AG10803 (cell line): ENCODE results near the gene NT5C3A.

Experiments used
- DNase-seq: peaks from one replicate; pipeline ENCODE4 v3.0.0; 2010; ENCODE audit warnings: low read depth
- H3K4me3 ChIP-seq: 2 replicates; pipeline ENCODE4 v1.5.1; 2011; ENCODE audit warnings: mild to moderate bottlenecking, low read length, control low read depth
- TF ChIP-seq, protein P1 (sequence below): conservative IDR thresholded peaks from 2 replicates; pipeline ENCODE4 v1.5.1; 2011; ENCODE audit warnings: mild to moderate bottlenecking, low read length, control low read depth, inconsistent platforms

Gene NT5C3A

DNA sequence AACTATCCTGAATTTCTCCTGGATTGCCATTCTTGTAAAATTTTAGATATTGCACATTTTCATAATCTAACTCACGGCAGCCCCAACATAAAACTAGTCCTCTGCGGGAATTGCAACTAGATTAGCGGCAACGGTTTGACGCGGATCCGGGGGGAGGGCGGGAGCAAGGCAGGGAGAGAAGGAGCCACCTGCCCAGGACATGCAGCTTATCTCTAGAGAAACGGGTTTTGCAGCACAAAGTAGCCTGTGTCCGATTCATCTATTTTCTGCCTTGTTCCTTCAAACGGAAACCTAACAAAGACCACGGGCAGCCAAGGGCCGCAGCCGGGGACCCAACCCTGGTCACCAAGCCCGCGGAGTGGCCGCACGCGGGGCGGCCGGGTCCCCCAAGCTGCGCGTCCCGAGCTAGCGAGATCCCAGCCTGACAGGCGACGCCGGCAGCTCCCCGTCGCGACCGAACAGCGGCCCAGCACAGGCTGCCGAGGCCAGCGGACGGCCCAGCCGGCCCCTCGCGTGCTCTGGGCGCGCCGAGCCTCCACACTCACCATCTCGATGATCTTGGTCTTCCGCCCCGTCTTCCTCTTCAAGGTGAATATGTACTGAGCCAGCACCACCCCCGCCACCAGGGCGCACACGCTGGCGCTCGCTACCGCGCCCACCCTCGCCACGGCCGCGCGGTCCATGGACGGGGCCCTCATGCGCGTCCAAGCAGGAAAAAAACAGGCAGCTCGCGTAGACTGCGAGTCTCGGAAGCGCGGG lies at the start of gene NT5C3A:
TSS of gene NT5C3A (minus strand) at position 754 of the 759 bp plus-strand sequence. CDS start at position 683, 71 bp downstream.
- TF ChIP-seq, protein P1, sequence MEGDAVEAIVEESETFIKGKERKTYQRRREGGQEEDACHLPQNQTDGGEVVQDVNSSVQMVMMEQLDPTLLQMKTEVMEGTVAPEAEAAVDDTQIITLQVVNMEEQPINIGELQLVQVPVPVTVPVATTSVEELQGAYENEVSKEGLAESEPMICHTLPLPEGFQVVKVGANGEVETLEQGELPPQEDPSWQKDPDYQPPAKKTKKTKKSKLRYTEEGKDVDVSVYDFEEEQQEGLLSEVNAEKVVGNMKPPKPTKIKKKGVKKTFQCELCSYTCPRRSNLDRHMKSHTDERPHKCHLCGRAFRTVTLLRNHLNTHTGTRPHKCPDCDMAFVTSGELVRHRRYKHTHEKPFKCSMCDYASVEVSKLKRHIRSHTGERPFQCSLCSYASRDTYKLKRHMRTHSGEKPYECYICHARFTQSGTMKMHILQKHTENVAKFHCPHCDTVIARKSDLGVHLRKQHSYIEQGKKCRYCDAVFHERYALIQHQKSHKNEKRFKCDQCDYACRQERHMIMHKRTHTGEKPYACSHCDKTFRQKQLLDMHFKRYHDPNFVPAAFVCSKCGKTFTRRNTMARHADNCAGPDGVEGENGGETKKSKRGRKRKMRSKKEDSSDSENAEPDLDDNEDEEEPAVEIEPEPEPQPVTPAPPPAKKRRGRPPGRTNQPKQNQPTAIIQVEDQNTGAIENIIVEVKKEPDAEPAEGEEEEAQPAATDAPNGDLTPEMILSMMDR = no peak
- peak within 1 kb of the TSS; percentile 86 for H3K4me3 ChIP-seq
- no peak for DNase-seq

DNA sequence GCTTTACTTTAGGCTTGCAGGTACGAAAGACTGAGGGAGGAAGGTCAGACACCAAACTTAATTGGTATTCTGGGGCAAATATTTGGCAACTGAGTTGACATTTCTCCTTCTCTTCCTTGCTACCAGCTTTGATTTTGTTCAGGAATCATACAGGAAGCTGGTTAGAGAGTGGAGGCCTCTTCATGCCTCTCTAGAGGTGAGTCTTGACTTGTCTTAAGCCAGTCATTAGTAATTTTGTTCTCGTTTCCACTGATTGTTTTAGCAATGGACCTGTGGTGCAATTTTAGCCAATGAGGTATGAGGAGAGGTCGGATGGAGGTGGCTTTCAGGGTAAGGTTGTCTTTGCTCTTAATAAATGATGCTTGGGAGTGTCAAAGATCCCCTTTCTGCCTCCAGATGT lies 49.0 kb upstream of the NT5C3A start:
- no peak overlapping the region for H3K4me3 ChIP-seq
- TF ChIP-seq, protein P1 = no peak
- DNase-seq = no peak

DNA sequence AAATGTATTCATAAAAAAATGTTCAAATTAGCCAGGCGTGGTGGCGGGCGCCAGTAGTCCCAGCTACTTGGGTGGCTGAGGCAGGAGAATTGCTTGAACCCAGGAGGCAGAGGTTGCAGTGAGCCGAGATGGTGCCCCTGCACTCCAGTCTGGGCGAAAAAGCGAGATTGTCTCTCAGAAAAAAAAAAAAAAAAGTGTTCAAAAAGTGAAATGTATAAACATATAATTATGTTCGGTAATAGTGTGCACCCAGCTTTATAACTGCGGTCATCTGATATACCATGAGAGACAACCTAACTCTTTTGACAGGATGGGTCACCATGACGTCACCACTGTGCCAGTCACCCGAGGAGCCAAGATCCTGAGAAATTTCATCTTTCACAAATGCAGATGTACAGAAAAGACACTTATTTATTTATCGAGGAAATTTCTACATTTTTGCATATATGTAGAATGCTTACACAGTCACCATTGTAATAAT lies 47.2 kb upstream of the NT5C3A start:
- TF ChIP-seq, protein P1 = no peak
- H3K4me3 ChIP-seq = peak overlapping the region; percentile 64
- no peak for DNase-seq

DNA sequence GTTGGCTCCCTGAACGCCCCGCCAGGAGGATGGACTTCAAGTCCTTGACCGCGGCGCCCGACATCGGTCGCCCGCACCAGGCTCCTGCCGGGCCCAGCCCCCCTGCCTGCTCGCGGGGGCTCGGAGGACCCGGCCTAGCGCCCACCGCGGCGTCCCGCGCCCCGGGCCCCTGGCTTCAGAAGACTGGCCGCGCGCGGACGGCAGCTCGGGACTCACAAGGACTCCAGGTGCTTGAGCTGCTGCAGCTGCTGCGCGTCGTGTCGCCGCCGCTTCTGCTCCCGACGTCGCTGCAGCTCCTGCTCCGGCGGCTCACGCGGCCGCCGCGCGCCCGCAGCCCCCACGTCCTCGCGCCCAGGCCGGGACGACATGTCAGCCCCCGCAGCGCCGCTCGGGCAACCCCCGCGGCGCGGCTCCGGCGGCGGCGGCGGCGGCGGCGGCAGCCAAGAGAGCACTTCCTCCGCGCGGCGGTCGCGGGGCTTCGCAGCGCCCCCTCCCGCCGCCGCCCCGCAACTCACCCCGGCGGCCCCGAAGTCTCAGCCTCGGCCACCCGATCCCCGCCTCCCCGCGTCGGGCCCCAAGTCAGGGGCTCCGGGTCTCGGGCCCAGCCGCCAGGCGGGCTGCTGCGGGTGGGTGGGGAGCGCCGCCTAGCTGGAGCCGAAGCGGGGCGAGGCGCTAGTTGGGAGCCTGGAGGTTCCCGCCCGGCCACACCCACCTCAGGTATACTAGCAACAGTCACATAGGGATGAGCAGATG lies 46.6 kb upstream of the NT5C3A start, which contains the start of gene RP9:
TSS of gene RP9 (minus strand) at position 400 of the 753 bp plus-strand sequence. CDS start at position 368, 32 bp downstream.
- TF ChIP-seq, protein P1 = no peak
- DNase-seq = peak; percentile 49
- H3K4me3 ChIP-seq = peak within 1 kb of the TSS; percentile 77

DNA sequence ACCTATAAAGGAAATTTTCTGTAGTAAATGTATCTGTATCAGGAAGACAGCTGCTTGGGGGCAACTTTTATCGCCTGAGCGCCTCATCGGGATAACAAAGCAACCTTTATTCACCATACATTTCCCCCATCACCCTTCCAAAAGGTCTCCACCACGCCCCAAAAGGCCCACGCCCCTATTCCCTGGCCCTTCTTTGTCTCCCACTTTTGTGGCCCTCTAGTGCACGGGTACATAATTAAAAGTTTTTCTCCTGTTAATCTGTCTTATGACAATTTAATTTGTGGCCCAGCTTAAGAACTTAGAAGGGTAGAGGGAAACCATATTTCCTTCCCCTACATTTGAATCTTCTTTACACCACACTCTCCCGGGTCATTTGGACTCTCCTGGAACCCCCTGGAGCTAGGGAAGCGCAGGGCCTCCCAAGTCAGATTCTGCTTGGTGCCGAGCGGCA lies 46.0 kb upstream of the NT5C3A start:
- TF ChIP-seq, protein P1 = no peak
- peak; percentile 3 for DNase-seq

DNA sequence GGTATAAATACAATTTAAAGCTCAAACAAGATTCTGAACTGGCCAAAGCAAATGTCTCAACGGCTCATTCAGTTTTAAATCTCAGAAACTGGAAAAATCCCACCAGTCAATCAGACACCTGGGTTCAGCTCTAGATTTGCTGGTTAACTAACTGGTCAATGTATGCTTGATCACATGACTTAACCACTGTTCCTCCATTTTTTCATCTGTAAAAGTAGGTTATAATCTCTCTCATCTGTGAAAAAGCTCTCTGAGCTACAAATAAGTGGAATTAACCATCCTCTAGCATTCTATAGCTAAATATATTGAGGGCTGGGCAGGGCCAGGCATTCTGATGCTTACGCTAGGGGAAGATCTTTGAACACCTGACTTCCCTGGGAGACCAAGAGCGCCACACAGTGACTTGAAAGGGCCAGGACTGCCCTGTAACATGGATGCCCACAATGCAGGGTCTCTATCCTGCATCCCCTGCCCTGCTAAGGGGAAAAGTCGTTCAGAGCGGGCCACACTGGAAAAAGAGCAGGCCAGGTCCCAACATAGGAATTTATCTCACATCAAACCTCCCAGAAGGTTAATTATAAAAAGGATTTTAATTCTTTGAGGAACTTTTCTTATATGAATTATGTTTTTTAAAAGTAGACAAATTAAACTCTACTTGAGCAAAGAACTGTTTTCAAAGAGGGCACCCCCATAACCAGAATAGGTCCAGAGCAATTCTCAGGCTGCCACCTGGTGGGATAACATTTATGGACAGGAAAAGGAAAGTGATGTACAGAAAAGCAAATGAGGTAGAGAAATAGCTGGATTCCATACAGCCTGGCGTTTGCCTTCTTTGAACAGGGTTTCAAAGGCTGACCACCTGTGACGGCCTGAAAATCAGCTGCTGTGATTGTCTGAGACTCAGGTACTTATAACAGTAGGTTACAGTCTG lies 44.8 kb upstream of the NT5C3A start:
- TF ChIP-seq, protein P1 = peak; percentile 63
- H3K4me3 ChIP-seq = peak overlapping the region; percentile 77
- peak; percentile 49 for DNase-seq

More for the DNA sequence above, 46.0 kb upstream of the NT5C3A start:
- H3K4me3 ChIP-seq = peak overlapping the region; percentile 77
